HG03135 (cell line): ENCODE data around the gene DNAAF1.
A peak's percentile ranks its signal among the peaks of the same experiment; 100 is the strongest.

Experiments
- ATAC-seq: cut with Tn5 transposase; IDR thresholded peaks from one replicate; pipeline ENCODE4 v1.9.1; 2021; ENCODE audit warnings: mild to moderate bottlenecking, moderate library complexity; ENCODE audit not compliant: unreplicated experiment

DNAAF1 gene

DNA sequence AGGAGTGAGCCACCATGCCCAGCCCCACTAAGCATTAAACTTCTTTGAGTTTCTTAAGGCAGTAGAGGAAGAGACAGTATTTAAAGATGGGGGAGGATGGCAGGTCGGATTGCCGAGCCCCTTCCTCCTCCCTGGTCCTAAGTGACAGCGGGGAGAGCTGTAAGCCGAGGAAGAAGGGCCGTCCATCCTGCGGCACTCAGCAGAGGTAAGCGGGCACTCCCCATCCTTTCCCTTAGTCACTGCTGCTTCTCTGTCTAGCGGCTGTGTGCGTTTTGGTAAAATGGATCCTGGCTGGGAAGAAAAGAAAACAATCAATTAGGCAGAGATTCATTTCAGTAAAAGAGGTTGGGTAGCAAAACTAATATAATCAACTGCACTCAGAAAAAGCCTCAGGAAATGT lies 13.9 kb downstream of the DNAAF1 start:
- ATAC-seq = no peak

DNA sequence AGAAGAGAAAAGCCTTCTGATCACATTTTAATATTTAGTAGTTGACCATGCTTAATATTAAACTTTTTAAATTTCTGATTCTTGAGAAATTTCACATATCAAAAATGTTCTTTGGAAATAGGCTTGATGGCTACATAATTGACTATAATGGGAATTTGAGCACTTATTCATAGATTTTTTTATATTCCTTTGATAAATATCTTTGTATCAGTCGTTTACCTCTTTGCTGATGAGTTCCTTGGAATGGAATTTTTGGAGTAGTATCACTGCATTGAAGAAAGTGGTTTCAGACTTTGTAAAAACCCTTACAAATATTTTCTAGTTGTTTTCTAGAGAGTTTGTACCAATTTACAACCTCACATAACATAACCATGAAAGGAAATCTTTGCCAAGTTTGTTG lies 14.7 kb downstream of the DNAAF1 start:
- ATAC-seq = no peak

DNA sequence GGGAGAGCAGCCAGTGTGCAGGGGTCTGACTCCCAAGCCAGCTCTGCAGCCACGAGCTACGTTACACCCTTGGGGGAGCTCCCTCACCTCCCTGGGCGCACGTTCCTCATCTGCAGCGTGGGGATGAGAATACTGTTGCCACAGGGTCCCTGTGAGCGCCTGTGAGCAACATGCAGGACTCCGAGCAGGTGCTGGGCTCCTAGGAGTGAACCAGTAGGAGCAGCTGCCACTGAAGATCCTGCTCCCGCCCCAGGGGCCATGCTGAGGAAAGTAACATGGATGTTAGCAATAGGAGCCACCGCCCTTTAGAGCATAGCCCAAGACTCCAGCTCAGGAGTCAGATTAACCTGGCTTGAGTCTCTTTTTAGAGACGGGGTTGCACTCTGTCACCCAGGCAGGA lies 15.9 kb downstream of the DNAAF1 start:
- no peak for ATAC-seq

DNA sequence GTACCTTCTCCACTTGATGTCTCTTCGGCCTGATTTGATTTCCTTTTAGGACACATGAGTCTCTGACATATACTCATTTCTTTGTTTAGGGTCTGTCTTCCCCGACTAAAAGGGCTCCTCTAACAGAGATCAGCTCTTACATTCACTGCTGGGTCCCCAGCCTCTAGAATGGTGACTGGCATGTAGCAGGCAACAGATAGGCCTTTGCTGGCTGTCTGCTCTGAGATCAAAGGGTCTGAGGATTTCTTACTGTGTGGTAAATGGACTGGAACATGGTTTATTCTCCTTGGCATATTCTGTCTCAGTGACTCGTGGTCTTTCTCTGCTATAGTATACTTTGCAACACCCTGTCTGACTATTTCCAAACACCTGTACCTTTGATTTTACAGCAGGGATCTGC lies 16.7 kb downstream of the DNAAF1 start:
- ATAC-seq = no peak

DNA sequence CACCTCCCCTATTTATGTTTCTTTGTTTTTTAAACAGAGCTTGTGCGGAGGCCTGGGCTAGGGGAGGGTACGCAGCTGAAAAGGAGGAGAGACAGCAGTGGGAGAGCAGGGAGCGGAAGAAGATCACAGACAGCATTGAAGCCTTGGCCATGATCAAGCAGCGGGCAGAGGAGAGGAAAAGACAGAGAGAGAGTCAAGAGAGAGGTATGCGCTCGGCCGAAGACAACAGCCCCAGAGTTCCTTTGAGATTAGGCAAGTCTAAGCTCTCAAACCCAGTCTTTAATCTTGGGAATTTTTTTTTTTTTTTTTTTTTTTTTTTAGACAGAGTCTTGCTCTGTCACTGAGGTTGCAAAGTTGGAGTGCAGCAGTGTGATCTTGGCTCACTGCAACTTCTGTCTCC lies 20.6 kb downstream of the DNAAF1 start:
- no peak for ATAC-seq

DNA sequence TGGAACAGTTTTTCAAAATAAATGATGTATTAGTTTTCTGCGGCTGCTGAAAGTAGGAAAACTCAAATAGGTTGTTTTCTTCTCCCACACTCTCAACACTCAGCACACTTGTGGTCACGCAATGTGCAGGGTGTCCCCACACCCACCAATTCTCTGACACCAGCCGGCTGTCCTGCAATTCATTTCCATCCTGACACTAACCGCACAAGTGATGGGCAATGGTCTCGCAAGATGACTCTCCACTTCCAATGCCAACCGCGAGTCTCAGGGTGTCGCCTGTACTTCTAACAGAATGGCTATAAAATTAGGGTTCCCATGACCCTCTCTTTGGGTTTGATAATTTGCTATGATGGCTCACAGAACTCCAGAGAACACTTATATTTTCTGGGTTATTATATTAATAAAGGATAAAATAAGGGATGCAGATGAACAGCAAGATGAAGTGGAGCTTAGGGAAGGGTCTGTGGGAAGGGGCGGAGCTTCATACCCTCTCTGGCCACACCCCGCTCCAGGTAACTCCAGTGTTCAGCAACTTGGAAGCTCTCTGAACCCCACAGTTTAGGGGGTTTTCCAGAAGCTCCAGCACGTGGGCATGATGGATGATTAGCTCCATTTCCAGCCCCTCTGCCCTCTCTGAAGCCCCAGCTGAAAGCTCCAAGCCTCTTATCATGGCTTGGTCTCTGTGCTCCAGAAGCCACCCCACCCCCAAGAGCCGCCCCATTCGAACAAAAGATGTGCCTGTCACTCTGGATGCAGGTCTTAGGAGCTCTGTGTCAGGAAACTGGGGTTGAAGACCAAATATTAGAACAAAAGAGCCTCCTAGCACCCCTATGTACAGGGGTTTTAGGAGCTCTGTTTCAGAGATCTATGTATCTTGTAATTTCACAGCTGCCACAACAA lies 21.9 kb downstream of the DNAAF1 start:
- ATAC-seq = no peak

DNA sequence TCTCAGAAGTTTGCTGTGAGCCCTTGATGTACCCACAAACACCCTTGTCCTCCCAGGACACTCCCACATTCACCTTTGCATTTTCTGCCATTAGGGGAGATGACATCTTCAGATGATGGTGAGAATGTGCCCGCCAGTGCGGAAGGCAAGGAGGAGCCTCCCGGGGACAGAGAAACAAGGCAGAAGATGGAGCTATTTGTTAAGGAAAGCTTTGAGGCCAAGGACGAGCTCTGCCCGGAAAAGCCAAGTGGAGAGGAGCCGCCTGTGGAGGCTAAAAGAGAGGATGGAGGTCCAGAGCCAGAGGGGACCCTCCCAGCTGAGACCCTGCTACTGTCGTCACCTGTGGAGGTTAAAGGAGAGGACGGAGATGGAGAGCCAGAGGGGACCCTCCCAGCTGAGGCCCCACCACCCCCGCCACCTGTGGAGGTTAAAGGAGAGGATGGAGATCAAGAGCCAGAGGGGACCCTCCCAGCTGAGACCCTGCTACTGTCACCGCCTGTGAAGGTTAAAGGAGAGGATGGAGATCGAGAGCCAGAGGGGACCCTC lies 24.7 kb downstream of the DNAAF1 start:
- no peak for ATAC-seq

DNA sequence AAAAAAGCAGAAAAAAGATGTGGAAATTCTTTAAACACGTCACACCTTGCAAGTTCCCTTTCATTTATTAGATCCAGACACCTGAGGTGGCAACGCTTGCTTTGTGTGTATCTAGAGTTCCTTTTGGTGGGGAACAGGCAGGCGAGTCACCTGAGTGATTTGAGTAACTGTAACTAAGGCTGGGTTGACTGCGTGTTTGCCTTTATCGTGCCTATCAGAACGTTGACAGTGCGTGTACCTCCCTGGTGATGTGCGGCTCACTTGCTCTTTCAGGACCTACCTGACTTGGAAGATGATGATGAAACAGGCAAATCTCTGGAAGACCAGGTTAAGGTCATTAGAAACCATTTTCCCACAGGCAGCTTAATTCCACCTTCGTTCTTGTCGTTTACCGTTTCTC lies 29.3 kb downstream of the DNAAF1 start:
- ATAC-seq = no peak

DNA sequence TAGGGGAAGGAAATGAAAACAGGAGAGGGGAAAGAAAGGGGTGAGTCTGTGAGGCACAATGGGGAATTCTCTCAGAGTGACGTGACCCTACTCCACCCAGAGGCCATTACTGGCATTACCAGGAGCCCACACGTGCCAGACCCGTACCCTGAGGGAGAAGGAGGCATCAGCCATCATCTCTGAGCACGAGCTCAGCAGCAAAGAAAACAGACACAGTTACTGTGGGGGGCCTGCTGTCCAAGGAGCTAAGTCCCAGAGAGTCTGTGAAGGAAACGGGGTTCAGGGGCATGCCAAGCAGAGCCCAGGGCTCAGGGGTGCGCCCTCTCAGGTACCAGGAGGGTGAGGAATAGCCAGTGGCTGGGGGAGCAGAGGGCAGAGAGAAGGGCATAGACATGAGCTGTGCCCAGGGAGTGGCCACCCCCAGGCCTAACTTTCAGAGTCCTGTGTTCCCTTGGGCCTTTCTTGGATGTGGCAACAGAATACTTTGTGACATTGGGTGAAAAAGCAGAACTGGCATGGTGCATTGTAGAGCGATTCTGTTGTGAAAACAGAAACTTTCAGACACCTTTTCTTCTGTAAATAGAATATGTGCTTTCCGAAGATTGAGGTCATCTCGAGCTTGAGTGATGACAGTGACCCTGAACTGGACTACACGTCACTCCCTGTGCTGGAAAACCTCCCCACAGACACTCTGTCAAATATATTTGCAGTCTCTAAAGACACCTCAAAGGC lies 30.4 kb downstream of the DNAAF1 start:
- ATAC-seq = peak; percentile 84

DNA sequence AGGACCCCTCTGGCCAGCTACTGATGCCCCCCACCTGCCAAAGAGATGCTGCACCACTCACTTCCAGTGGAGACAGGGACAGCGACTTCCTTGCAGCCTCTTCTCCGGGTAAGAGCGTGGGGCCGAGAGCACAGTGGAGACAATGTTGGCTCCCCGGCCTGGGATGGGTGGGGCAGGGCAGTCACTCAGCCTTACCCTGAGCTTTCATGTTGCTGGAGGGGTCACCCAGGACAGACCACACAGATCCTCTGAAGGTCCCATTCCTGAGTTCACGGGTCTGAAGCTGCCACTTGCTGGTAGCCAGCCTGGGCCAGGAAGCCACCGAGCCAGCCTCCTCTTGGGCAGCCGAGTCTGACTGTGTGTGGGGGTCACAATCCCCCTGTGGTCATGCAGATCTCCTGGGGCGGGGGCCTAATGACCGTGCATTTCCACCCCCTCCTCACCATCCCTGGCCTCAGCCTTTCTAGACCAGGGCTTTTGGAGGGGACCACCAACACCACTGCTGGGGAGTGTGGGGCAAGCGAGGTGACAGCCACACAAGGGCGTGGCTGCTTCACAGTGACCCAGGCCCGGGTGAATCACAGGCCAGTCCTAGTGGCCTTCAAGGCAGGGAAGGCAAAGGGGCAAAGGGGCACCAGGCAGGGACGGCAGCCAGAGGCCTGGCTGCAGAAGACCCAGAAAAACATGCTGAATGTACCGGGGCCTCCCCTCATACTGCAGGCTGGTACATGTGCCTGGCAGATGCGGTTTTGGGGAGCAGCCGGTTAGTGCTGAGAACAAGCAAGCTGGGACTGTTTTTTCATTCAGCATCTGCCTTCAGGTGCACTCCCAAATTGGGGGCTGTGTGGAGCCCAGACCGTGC lies 31.3 kb downstream of the DNAAF1 start:
- no peak for ATAC-seq

DNA sequence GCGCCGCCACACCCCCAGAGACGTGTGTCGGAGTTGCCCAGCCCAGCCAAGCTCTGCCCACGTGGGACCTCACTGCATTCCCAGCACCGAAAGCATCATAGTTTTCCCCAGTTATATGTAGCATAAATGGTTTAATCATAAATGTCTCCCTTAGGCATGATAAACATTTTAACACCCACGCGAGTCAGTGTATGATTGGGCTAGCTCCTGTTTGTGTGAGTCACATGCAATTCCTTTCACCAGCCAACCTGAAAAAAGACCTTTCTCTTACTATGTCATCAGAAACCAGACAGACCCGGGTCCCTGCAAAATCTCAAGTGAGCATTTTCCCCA lies 32.6 kb downstream of the DNAAF1 start:
- ATAC-seq = no peak

DNA sequence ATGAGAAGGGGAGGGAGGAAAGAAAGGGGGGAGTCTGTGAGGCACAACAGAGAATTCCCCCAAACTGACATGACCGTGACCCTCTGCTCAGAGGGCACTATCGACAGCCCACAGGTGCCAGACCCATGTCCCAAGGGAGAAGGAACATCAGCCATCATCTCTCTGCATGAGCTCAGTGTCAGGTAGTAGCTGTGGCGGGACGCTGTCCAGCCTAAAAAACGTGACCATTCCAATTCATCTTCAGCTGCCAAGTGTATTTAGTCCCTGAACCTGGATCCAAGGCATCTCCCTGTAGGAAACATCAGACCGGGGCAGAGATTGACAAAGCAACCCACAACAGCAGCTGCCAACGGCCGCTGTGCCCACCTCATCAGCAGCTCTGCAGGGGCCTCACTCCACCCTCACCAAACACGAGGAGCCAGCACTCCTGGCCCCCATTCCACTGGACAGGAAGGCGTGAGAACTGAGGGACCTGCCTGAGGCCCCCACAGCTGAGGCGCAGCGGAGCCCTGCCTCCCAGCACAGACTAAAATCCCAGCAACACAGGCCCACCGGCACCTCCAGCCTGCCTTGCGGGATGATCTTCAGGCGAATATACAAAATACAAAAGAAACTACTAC lies 33.1 kb downstream of the DNAAF1 start:
- no peak for ATAC-seq

DNA sequence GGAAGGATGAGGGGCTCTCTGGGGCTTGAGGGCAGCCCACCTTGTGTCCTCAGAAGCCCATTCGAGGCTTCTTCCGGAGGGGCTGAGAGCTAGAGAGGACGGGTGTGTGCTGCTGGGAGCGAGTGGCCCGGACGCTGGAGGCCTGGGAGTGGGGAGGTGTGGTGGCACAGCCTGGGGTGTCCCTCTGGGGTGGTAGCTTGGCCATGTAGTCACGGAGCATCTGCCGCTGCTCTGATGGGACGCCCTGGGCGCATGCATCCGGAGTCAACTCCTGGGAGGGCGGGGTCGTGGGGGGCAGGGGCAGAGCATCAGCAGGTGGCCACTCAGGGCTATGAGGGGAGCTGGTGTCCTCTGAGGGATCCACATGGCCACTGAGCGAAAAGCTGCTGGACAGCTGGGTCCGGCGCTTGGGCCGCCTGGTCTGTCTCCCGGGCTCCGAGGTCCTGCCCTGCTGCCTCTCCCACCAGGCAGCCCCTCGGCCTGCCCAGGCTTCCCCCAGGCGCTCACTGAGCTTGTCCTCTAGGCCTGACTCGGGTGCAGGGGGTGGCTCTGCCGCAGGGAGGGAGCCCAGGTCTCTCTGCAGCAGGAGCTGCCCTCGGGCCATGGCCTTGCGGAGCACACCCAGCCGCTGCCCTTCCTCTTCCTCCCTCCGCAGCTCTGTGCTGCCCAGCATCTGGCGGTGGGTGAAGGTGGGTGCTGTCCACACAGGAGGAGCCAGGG lies 33.9 kb downstream of the DNAAF1 start:
- ATAC-seq = no peak

DNA sequence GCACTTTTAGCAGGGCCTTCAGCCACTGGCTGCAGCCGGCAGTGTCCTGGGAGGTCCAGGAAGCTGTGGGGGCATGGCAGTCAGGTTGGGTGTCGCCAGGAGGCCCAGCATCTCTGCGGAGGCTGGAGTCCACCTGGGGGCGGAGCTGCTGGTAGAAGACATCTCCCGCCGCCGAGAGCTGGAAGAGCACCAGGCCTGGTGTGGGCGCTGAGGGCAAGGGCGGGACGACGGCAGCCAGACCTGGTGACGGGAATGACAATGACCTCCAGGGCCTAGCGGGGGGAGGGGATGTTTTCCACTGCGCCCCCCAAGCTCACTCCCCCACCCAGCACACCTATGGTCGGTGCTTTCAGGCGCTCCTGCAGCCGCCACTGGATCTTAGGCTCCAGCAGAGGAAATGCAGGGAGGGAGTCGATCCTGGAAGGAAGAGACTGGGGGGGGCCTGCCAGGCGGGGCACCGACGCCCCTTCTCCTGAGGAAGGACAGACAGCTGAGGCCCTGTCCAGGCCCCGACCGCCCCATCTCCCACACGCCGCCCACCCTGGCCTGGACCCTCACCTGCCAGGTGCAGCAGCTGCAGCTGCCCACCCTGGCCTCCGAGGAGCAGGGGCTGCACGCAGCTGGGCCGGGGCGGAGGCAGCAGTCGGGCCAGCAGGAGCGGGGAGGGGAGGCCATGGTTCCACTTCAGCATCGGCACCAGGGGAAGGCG lies 34.7 kb downstream of the DNAAF1 start:
- no peak for ATAC-seq

DNA sequence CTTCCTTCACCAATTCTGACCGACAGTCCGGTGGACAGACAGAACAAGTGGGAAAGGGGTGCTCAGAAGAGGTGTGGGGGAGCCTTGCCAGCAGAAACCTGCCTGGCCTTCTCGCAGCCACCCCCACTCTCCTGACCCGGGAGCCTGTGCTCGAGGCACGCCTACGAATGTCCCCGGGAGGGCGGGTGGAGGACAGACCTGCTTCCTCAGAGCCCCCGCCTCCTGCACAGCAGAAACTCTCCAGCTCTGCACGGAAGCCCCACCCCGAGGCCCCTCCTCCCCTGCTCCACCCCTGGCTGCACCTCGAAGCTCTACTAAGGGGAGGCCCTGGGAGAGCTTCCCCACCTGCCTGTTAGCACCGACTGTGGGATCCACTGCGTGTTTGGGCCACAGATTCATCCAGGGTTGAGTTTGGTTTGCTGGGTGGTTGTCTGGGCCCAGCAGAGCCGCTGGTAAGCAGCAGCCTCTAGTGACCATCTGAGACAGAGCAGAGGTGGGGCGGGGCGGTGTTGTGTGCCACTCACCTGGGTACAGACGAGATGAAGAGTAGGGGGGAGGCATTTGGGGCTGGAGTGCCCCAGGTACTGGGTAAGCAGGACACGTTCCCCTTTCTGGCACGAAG lies 35.5 kb downstream of the DNAAF1 start:
- no peak for ATAC-seq

DNA sequence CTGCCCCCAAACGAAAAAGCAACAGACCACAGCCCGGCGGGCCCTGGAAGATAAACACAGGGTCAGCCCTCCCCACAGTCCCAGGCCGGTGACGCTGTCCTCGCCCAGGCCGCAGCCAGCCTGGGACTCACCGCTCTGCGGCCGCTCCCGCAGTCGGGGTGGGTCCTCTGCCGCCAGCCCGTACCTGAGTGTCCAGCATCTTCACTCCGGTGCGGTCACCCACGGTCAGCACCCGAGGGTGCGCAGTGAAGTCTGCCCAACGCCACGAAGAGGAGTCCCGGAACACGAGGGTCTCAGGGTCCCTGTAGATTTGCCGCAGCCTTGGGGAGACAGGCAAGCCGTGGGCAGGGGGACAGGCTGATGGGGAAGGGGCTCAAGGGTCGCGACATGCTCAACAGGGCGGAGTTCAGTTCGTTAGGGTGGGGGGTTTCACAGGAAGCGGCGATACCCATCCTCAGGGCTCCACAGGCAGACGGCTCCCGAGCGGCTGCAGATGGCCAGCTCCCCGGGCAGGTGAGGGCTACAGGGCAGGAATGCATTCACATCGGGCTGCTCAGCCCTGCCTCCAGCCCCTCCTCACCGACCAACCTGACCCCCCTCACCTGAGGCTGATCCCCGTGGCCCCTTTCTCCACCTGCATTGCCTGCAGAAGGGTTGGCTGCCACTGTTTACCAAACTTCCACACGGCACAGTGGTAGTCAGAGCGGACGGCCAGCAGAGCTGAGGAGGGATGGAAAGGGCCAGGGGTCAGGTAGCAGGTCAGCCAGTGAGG lies 36.2 kb downstream of the DNAAF1 start:
- ATAC-seq = no peak

DNA sequence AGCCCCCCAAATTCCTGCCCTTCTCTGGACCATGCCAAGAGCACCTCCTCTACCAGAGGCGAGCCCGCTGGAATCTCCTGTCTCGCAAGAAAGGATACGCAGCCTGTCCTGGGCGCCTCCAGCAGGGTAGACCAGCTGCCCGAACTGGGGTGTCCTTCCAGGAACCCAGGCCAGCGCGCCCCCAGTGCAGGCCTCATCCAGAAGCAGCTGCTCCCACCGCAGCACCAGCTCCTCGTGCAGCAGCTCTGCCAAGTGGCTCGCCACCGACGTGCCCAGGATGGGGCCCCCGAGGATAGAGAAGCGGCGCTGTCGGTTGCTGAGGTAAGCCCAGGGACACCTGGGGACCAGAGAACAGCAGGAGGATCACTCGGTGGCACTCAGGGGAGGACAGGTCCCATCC lies 37.0 kb downstream of the DNAAF1 start:
- no peak for ATAC-seq
